NB4 (cell line): ENCODE data around the gene RSPH3.

ENCODE experiments used
- MYC ChIP-seq: IDR thresholded peaks from 2 replicates; pipeline ENCODE4 v1.6.1; 2011; ENCODE audit warnings: low read depth, low read length
- POLR2A ChIP-seq: IDR thresholded peaks from 2 replicates; pipeline ENCODE4 v1.6.1; 2011; ENCODE audit warnings: mild to moderate bottlenecking; ENCODE audit not compliant: insufficient read length; ENCODE audit errors: extremely low read depth
- TF ChIP-seq, protein P1 (sequence below): IDR thresholded peaks from one replicate; pipeline ENCODE4 v1.5.1; 2012; ENCODE audit warnings: low read depth, low read length

DNA sequence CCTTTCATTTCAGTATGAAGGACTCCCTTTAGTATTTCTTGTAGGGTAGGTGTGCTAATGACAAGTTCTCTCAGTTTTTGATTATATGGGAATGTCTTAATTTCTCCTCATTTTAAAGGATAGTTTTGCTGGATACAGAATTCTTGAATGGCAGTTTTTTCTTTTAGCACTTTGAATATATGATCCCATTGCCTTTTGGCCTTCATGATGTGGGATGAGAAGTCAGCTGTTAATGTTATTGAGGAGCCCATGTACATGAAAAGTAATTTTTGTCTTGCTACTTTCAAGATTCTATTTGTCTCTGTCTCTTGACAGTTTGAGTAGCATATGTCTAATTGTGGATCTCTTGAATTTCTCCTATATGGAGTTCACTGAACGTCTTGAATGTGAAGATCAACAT is 30.9 kb downstream of the RSPH3 start:
- TF ChIP-seq, protein P1, sequence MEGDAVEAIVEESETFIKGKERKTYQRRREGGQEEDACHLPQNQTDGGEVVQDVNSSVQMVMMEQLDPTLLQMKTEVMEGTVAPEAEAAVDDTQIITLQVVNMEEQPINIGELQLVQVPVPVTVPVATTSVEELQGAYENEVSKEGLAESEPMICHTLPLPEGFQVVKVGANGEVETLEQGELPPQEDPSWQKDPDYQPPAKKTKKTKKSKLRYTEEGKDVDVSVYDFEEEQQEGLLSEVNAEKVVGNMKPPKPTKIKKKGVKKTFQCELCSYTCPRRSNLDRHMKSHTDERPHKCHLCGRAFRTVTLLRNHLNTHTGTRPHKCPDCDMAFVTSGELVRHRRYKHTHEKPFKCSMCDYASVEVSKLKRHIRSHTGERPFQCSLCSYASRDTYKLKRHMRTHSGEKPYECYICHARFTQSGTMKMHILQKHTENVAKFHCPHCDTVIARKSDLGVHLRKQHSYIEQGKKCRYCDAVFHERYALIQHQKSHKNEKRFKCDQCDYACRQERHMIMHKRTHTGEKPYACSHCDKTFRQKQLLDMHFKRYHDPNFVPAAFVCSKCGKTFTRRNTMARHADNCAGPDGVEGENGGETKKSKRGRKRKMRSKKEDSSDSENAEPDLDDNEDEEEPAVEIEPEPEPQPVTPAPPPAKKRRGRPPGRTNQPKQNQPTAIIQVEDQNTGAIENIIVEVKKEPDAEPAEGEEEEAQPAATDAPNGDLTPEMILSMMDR, result no peak
- TF ChIP-seq MYC (no peak), POLR2A (no peak)
